Calu3 (cell line): ENCODE data around the gene C1orf167. TPM values are rescaled to one million over a fixed set of nuclear protein-coding genes. Genes with fewer than 3 reads are reported as not detected.
A peak's percentile ranks its signal among the peaks of the same experiment; 100 is the strongest.

Experiments
- BruUV-seq: library from RNA; stranded (reverse); fragments of 400-500 nt; replicated peaks from 2 replicates; lab custom pipeline; 2021; lab: Mats Ljungman, UMichigan
- CTCF ChIA-PET: fragments of 300-600 bp; sonication (Branson Sonifier 250); formaldehyde crosslinking; loops from one replicate; lab custom pipeline; 2022; ENCODE audit warnings: antibody characterized with exemption; lab: Charles Lee
- DNase-seq: peaks from one replicate; pipeline ENCODE4 v3.0.0; 2022
- H3K27ac Mint-ChIP-seq: one replicate; pipeline ENCODE4 v1.8.0; 2022; ENCODE audit warnings: mixed read lengths; ENCODE audit not compliant: unreplicated experiment
- H3K27me3 Mint-ChIP-seq: one replicate; pipeline ENCODE4 v1.8.0; 2022; ENCODE audit warnings: mixed read lengths; ENCODE audit not compliant: unreplicated experiment
- H3K36me3 Mint-ChIP-seq: one replicate; pipeline ENCODE4 v1.8.0; 2022; ENCODE audit warnings: mild to moderate bottlenecking, moderate library complexity, mixed read lengths; ENCODE audit not compliant: insufficient read depth, unreplicated experiment
- H3K4me1 Mint-ChIP-seq: one replicate; pipeline ENCODE4 v1.8.0; 2022; ENCODE audit warnings: mild to moderate bottlenecking, low read depth, mixed read lengths; ENCODE audit not compliant: unreplicated experiment
- H3K4me3 Mint-ChIP-seq: one replicate; pipeline ENCODE4 v1.8.0; 2022; ENCODE audit warnings: mild to moderate bottlenecking, low read depth, moderate library complexity, mixed read lengths; ENCODE audit not compliant: unreplicated experiment
- H3K9me3 Mint-ChIP-seq: one replicate; pipeline ENCODE4 v1.8.0; 2022; ENCODE audit warnings: low read depth, mixed read lengths; ENCODE audit not compliant: unreplicated experiment
- CTCF ChIP-seq: fragments of 200-600 bp; IDR thresholded peaks from one replicate; pipeline ENCODE4 v1.8.0; 2022; ENCODE audit warnings: antibody characterized with exemption; ENCODE audit not compliant: unreplicated experiment
- intact Hi-C: fragments of 100-400 bp; cut with micrococcal nuclease; formaldehyde crosslinking; loops from one replicate; pipeline ENCODE4 v1.10.0; 2022; ENCODE audit not compliant: unreplicated experiment
- total RNA-seq: library from RNA; stranded (reverse); gene quantifications from 2 replicates; pipeline ENCODE4 v1.2.3, GENCODE V29; 2022

C1orf167 gene
- total RNA-seq, 1 experiment from 2014 or later = not detected

DNA sequence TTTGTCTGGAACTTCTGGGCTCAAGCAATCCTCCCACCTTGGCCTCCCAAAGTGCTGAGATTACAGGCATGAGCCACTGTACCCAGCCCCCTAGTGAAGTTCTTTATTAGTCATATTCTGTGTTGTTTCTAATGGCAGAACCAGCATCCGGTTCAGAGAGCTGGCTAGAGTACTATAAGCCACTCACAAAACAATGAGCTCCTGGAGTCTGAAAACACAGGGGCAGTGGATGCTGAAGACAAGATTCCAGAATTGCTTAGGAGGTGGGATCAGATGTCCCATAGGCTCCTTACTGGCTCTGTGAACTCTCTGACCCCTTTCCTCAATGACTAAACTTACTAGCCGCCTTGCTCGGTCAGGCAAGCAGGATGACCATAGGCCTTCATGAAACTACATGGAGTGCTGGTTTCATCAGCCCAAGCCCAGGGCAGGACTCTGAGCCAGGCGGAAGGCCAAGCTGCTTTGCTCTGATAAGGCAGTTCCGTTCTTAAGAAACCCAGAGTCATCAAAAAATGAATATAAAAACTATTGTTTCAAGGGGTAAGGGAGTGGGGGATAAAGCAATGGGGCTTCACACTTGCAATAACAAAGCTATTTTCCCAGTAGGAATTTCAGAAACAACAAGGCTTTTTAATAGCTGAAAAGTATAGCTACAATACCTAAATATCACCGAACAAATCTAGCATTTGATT lies 35.7 kb downstream of the C1orf167 start:
- CTCF ChIA-PET = no interaction called here
- no TSS peak for BruUV-seq
- no peak for TF ChIP-seq CTCF
- Mint-ChIP-seq H3K27me3 (no peaks in the 10 kb centered on the region), H3K4me1 (peaks cover 23% of the 10 kb centered on the region), H3K36me3 (peaks cover 22% of the 10 kb centered on the region), H3K9me3 (no peaks in the 10 kb centered on the region), H3K27ac (no peak overlapping the region), H3K4me3 (no peak overlapping the region)
- no peak for DNase-seq
- intact Hi-C loops = no loop called here

DNA sequence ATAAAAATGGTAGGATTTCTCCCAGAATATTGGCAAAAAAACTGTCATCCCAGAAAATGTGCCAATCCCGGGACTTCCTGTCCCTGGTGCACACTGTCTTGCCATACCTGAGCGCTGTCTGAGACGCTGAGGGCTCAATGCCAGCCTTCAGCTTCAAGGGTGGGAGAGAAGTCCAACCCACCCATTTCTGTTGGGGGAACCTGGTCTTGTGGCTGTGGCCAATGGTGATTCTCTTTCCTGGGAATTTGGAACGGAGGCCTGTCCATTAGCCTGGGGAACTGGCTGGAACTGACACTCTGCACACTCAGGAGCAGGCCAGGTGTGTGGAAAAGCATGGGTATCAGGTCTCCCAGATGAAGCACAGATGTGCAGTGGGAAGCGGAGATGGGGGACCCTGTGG lies 37.1 kb downstream of the C1orf167 start:
- peaks cover 28% of the 10 kb centered on the region for H3K36me3 Mint-ChIP-seq
- CTCF ChIA-PET = no interaction called here
- intact Hi-C loops = no loop called here
- H3K27ac Mint-ChIP-seq = no peak overlapping the region
- H3K9me3 Mint-ChIP-seq = no peaks in the 10 kb centered on the region
- TF ChIP-seq CTCF = no peak
- H3K4me1 Mint-ChIP-seq = peaks cover 36% of the 10 kb centered on the region
- BruUV-seq = no TSS peak
- no peak for DNase-seq
- no peak overlapping the region for H3K4me3 Mint-ChIP-seq
- no peaks in the 10 kb centered on the region for H3K27me3 Mint-ChIP-seq

- no peak for DNase-seq
- no TSS peak for BruUV-seq
- no peak overlapping the region for H3K27ac Mint-ChIP-seq
- TF ChIP-seq CTCF = no peak
- H3K36me3 Mint-ChIP-seq = peaks cover 30% of the 10 kb centered on the region
- H3K27me3 Mint-ChIP-seq = no peaks in the 10 kb centered on the region
- intact Hi-C loops = no loop called here
- no peaks in the 10 kb centered on the region for H3K9me3 Mint-ChIP-seq
- peaks cover 36% of the 10 kb centered on the region for H3K4me1 Mint-ChIP-seq
- H3K4me3 Mint-ChIP-seq = no peak overlapping the region
- CTCF ChIA-PET = no interaction called here
Measured at GRCh38 chr1:11799896-11800295, 37.9 kb downstream of the C1orf167 start.

GRCh38 chr1:11800391-11800755 lies 38.4 kb downstream of the C1orf167 start:
- DNase-seq = no peak
- Mint-ChIP-seq H3K4me3 (no peak overlapping the region), H3K27ac (peak overlapping the region; percentile 81), H3K9me3 (no peaks in the 10 kb centered on the region), H3K27me3 (no peaks in the 10 kb centered on the region), H3K36me3 (peaks cover 30% of the 10 kb centered on the region), H3K4me1 (peaks cover 36% of the 10 kb centered on the region)
- intact Hi-C loops = no loop called here
- CTCF ChIA-PET = interaction anchor here (0.6 kb wide), 1 partner anchor 31 kb away, joined by 3 read pairs; no protein-coding TSS in a partner anchor
- TF ChIP-seq CTCF = no peak
- BruUV-seq = no TSS peak
